K562 (cell line): ENCODE data around the gene COA7. TPM values are rescaled to one million over a fixed set of nuclear protein-coding genes. Genes with fewer than 3 reads are reported as not detected.

ENCODE experiments used
- AFF4 ChIP-seq: sonication (generic); formaldehyde crosslinking; IDR thresholded peaks from 2 replicates; pipeline ENCODE4 v1.8.0; 2023; ENCODE audit warnings: mild to moderate bottlenecking, missing genetic modification reagents
- BDP1 ChIP-seq: IDR thresholded peaks from 3 replicates; pipeline ENCODE4 v1.6.1; 2011; ENCODE audit not compliant: insufficient read length, insufficient read depth
- BRD4 ChIP-seq: fragments of 200-600 bp; sonication (generic); IDR thresholded peaks from 2 replicates; pipeline ENCODE4 v1.6.1; 2017; ENCODE audit warnings: inconsistent platforms
- CBFA2T2 ChIP-seq: fragments of 450-650 bp; conservative IDR thresholded peaks from 2 replicates; pipeline ENCODE4 v1.6.1; 2017; ENCODE audit warnings: mild to moderate bottlenecking
- CBX2 ChIP-seq: fragments of 200-600 bp; sonication (generic); IDR thresholded peaks from one replicate; pipeline ENCODE4 v1.6.1; 2012; ENCODE audit warnings: mild to moderate bottlenecking, low read length, inconsistent platforms; ENCODE audit not compliant: insufficient read depth, poor library complexity, severe bottlenecking
- CC2D1A ChIP-seq: fragments of 450-650 bp; IDR thresholded peaks from 2 replicates; pipeline ENCODE4 v1.6.1; 2017; ENCODE audit warnings: mild to moderate bottlenecking
- CCNT2 ChIP-seq: IDR thresholded peaks from 2 replicates; pipeline ENCODE4 v1.6.1; 2011; ENCODE audit warnings: borderline replicate concordance, low read depth, mild to moderate bottlenecking, moderate library complexity, mixed read lengths, low read length; ENCODE audit not compliant: insufficient read length; ENCODE audit errors: extremely low read depth
- IRF2 ChIP-seq: sonication (generic); formaldehyde crosslinking; IDR thresholded peaks from 2 replicates; pipeline ENCODE4 v1.8.1; 2022; ENCODE audit warnings: mild to moderate bottlenecking, missing genetic modification reagents
- KLF6 ChIP-seq: fragments of 250-450 bp; sonication (Bioruptor Pico); IDR thresholded peaks from 2 replicates; pipeline ENCODE4 v1.4.0; 2020; ENCODE audit warnings: mild to moderate bottlenecking, moderate library complexity, borderline replicate concordance
- L3MBTL2 ChIP-seq: fragments of 450-650 bp; IDR thresholded peaks from 2 replicates; pipeline ENCODE4 v1.6.1; 2016; ENCODE audit warnings: mild to moderate bottlenecking, moderate library complexity
- PHTF2 ChIP-seq: fragments of 250-450 bp; sonication (Bioruptor Pico); IDR thresholded peaks from 2 replicates; pipeline ENCODE4 v1.5.0; 2021; ENCODE audit warnings: mild to moderate bottlenecking
- POLR2B ChIP-seq: fragments of 450-650 bp; IDR thresholded peaks from 2 replicates; pipeline ENCODE4 v1.6.1; 2018; ENCODE audit warnings: low read depth; ENCODE audit not compliant: partially characterized antibody
- SREBF1 ChIP-seq: fragments of 150-350 bp; IDR thresholded peaks from 2 replicates; pipeline ENCODE4 v1.6.1; 2014; ENCODE audit warnings: antibody characterized with exemption, low read depth, low read length, borderline replicate concordance
- TAL1 ChIP-seq: fragments of 450-650 bp; IDR thresholded peaks from 2 replicates; pipeline ENCODE4 v1.6.1; 2016; ENCODE audit warnings: mild to moderate bottlenecking
- VEZF1 ChIP-seq: fragments of 200-800 bp; sonication (Bioruptor generic); IDR thresholded peaks from 2 replicates; pipeline ENCODE4 v1.6.1; 2017; ENCODE audit warnings: missing genetic modification characterization, missing compliant biosample characterization
- ZFX ChIP-seq: sonication (generic); formaldehyde crosslinking; IDR thresholded peaks from 2 replicates; pipeline ENCODE4 v1.8.0; 2022; ENCODE audit warnings: mild to moderate bottlenecking, missing genetic modification reagents, moderate library complexity
- ZNF175 ChIP-seq: fragments of 200-800 bp; sonication (Bioruptor generic); IDR thresholded peaks from 2 replicates; pipeline ENCODE4 v1.6.1; 2016; ENCODE audit warnings: low read depth, mild to moderate bottlenecking, missing genetic modification characterization, missing compliant biosample characterization
- polyA plus RNA-seq, 8 experiments: library from polyadenylated mRNA; depleted of rRNA in 4 of 8; stranded (reverse) in 5 of 8; unstranded in 3 of 8; fragments of >200 nt; fragmentation: Nextera tagmentation in 2 of 8; fragmentation: Illumina TruSeq in 1 of 8; extraction: Ambion mirVana in 2 of 8; extraction: Trizol in 1 of 8; gene quantifications; 2 replicates each; pipeline versions ENCODE4 v1.2.1 to v1.2.3, GENCODE V29; 2011 to 2014; ENCODE audit warnings: inconsistent platforms in 1 of 8, missing spikeins in 1 of 8
- total RNA-seq, 7 experiments: library from RNA; depleted of rRNA in 6 of 7; stranded (reverse); fragments of >200 nt in 6 of 7; fragmentation: Illumina TruSeq in 2 of 7; extraction: Trizol in 2 of 7; gene quantifications; 2 replicates each; pipeline versions ENCODE4 v1.2.1 to v1.2.3, GENCODE V29; 2011 to 2021; ENCODE audit warnings: low replicate concordance in 1 of 7

COA7 gene
- total and polyA plus RNA-seq, 9 of the 15 experiments (the other 6 are each of a cell fraction or from before 2014, with no cell fraction given) = 19.4 to 82.8 (median 51.0) TPM

- peak; percentile 93 for TF ChIP-seq VEZF1 (CRISPR knock-in tag)
- peak; percentile 68 for TF ChIP-seq ZFX (CRISPR knock-in tag)
- 0 out of 2 replicates have a peak, but pooled peaks have one; percentile 61 for TF ChIP-seq CC2D1A
- TF ChIP-seq CCNT2 = peak; percentile 64
- TF ChIP-seq CBX2 = no peak
- peak; percentile 86; the same call in 1 of the 2 replicates for TF ChIP-seq BRD4
- TF ChIP-seq BDP1 = no peak
- peak; percentile 74 for TF ChIP-seq POLR2B
- peak; percentile 76 for TF ChIP-seq CBFA2T2
- TF ChIP-seq PHTF2 = no peak
- TF ChIP-seq ZNF175 (CRISPR knock-in tag) = peak; percentile 52; the same call in 1 of the 2 replicates
- TF ChIP-seq SREBF1 = 0 out of 2 replicates have a peak, but pooled peaks have one; percentile 62
- TF ChIP-seq L3MBTL2 = peak; percentile 99
- TF ChIP-seq AFF4 (CRISPR knock-in tag) = peak; percentile 93
- no peak for TF ChIP-seq TAL1
- TF ChIP-seq KLF6 (CRISPR knock-in tag) = peak; percentile 3; the same call in 1 of the 2 replicates
- TF ChIP-seq IRF2 (CRISPR knock-in tag) = no peak
Observed at GRCh38 chr1:52697795-52698674, at the start of gene COA7 (continued).
